ENCODE measurements around the gene MYO1G.

The MYO1G gene

DNA sequence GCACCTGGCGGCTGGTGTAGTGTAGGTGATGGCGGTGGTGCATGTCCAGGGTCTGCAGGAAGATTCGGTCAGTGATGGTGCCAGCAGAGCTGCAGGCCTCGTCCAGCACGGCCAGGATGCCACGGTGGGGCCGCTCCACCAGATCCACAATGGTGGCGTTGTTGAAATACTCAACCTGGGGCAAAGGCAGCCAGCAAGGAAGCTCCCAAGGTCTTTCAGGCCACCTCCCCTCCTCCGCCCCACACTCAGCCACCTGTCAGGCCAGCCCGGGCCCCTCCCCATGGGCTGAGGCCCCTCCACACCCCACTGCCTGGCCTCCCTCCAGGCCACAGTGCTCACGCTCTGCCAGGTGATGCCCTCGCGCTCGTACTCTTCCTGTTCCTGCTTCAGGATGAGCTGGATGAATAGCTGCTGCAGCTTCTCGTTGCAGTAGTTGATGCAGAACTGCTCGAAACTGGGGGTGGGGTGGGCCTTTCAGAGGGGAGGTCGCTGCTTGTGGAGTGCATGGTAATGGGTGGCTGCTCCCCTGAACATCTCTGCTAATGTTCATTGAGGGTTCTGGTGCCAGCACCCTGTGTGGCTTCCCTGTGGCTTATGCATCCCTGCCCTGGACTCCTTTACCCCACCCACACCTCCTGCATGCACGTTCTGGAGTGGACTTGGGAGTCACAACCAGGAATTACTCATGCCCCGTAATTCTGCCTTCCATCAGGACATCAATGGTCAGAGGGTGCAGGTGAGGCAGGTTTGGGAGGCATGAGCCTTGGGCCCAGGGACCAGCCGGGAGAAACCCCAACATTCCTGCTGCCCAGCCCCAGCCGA, 8.9 kb downstream of the MYO1G start:
- H3K27ac ChIP-seq (replicated peaks), result no peak overlapping the region
- no peaks in the 10 kb centered on the region for H3K27me3 ChIP-seq (ENCODE audit: insufficient read depth, poor library complexity, severe bottlenecking)
- DNase-seq (ENCODE audit: low read depth in 1 of 2, low spot score in 1 of 2), result no peak
- H3K4me3 ChIP-seq (replicated peaks; ENCODE audit: insufficient read depth, low read length), result no peak overlapping the region
- TF ChIP-seq GABPA (IDR thresholded peaks at IDR 0.05; ENCODE audit: low read depth), result no peak
- TF ChIP-seq POLR2AphosphoS5 (IDR thresholded peaks at IDR 0.05; ENCODE audit: low read depth), result peak; percentile 46; the same call in 1 of the 2 replicates

DNA sequence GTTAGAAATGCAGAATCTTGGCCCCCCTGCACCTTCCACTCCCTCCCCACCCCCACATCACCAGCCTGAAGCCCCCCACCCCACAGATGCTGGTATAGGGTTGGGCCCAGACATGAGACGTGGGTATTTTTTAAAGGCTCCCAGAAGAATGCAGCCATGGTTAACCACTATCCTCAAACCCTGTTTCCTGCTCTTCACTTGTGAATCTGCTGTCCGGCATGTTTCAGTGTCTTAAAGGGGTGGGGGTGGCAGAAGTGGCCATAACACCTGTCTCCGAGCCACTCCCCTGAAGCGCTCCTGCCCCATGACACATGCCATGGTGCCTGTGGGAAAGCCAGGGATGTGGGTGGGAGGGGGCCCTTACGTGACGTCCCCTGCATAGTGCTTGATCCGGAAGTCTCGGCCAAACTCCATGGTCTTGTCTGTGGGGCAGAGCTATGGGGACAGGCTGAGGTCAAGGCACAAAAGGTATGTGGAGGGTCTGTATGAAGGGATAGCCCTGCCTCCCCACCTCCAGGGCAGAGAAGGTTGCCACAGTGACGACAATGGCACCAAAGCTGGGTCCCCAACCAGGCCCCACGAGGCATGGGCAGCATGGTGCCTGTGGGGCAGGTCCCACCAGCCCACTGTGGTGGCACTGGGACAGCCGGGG, 9.6 kb downstream of the MYO1G start:
- Histone ChIP-seq H3K27ac (replicated peaks) (no peak overlapping the region), H3K4me3 (replicated peaks; ENCODE audit: insufficient read depth, low read length) (no peak overlapping the region), H3K27me3 (ENCODE audit: insufficient read depth, poor library complexity, severe bottlenecking) (no peaks in the 10 kb centered on the region)
- TF ChIP-seq, protein P1, sequence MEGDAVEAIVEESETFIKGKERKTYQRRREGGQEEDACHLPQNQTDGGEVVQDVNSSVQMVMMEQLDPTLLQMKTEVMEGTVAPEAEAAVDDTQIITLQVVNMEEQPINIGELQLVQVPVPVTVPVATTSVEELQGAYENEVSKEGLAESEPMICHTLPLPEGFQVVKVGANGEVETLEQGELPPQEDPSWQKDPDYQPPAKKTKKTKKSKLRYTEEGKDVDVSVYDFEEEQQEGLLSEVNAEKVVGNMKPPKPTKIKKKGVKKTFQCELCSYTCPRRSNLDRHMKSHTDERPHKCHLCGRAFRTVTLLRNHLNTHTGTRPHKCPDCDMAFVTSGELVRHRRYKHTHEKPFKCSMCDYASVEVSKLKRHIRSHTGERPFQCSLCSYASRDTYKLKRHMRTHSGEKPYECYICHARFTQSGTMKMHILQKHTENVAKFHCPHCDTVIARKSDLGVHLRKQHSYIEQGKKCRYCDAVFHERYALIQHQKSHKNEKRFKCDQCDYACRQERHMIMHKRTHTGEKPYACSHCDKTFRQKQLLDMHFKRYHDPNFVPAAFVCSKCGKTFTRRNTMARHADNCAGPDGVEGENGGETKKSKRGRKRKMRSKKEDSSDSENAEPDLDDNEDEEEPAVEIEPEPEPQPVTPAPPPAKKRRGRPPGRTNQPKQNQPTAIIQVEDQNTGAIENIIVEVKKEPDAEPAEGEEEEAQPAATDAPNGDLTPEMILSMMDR (IDR thresholded peaks at IDR 0.05; ENCODE audit: insufficient read depth, low read length), result no peak
- TF ChIP-seq, protein P2, sequence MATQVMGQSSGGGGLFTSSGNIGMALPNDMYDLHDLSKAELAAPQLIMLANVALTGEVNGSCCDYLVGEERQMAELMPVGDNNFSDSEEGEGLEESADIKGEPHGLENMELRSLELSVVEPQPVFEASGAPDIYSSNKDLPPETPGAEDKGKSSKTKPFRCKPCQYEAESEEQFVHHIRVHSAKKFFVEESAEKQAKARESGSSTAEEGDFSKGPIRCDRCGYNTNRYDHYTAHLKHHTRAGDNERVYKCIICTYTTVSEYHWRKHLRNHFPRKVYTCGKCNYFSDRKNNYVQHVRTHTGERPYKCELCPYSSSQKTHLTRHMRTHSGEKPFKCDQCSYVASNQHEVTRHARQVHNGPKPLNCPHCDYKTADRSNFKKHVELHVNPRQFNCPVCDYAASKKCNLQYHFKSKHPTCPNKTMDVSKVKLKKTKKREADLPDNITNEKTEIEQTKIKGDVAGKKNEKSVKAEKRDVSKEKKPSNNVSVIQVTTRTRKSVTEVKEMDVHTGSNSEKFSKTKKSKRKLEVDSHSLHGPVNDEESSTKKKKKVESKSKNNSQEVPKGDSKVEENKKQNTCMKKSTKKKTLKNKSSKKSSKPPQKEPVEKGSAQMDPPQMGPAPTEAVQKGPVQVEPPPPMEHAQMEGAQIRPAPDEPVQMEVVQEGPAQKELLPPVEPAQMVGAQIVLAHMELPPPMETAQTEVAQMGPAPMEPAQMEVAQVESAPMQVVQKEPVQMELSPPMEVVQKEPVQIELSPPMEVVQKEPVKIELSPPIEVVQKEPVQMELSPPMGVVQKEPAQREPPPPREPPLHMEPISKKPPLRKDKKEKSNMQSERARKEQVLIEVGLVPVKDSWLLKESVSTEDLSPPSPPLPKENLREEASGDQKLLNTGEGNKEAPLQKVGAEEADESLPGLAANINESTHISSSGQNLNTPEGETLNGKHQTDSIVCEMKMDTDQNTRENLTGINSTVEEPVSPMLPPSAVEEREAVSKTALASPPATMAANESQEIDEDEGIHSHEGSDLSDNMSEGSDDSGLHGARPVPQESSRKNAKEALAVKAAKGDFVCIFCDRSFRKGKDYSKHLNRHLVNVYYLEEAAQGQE (IDR thresholded peaks at IDR 0.05; ENCODE audit: insufficient replicate concordance, low read depth), result no peak
- TF ChIP-seq SPI1 (IDR thresholded peaks at IDR 0.05; ENCODE audit: borderline replicate concordance, low read depth) (no peak), GABPA (IDR thresholded peaks at IDR 0.05; ENCODE audit: low read depth) (no peak), POLR2AphosphoS5 (IDR thresholded peaks at IDR 0.05; ENCODE audit: low read depth) (no peak; the same call in 1 of the 2 replicates)
- DNase-seq (ENCODE audit: low read depth in 1 of 2, low spot score in 1 of 2), result no peak

DNA sequence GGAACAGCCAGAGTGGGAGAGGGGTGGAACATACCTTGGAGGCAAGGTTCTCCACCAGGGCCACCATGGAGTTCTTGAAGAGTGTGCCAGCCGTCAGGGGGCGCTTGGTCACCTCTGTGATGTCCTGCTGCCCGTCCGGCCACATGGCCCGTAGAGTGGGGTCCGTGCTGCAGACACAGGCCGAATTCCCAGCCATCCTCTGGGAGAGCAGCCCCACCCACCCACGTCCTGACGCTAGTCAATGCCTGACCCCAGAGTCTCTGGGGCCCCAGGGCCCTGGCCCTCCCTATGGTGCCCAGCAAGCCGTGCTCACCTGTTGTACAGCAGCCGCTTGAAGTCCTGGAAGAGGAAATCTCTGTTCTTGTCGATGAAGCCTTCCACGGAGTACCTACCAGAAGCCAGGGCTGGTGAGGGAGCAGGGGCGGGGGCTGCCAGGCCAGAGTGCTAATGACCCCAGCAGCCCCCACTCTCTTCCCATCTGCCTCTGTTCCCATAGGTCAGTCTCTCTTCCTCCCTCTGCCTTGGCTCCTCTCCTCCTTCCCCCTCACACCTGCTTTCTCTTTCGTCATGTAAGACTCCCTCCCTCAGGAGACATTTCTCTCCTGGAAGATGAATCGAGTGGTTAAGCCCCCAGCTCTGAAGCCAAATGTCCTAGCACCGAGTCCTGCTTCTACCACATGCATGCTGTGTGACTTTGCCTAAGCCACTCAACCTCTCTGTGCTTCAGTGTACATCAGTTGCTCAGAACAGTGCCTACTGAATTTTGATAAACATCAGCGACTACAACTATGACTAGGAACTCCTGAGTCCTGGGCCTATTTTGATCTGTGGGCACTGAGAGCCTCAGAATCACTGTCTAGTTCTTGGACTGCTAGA, 11.0 kb downstream of the MYO1G start:
- Histone ChIP-seq H3K27ac (replicated peaks) (no peak overlapping the region), H3K4me3 (replicated peaks; ENCODE audit: insufficient read depth, low read length) (no peak overlapping the region), H3K27me3 (ENCODE audit: insufficient read depth, poor library complexity, severe bottlenecking) (no peaks in the 10 kb centered on the region)
- peak; percentile 46; the same call in 1 of the 2 replicates for TF ChIP-seq POLR2AphosphoS5 (IDR thresholded peaks at IDR 0.05; ENCODE audit: low read depth)
- TF ChIP-seq, protein P1 (IDR thresholded peaks at IDR 0.05; ENCODE audit: insufficient read depth, low read length), result no peak
- no peak for DNase-seq (ENCODE audit: low read depth in 1 of 2, low spot score in 1 of 2)

DNA sequence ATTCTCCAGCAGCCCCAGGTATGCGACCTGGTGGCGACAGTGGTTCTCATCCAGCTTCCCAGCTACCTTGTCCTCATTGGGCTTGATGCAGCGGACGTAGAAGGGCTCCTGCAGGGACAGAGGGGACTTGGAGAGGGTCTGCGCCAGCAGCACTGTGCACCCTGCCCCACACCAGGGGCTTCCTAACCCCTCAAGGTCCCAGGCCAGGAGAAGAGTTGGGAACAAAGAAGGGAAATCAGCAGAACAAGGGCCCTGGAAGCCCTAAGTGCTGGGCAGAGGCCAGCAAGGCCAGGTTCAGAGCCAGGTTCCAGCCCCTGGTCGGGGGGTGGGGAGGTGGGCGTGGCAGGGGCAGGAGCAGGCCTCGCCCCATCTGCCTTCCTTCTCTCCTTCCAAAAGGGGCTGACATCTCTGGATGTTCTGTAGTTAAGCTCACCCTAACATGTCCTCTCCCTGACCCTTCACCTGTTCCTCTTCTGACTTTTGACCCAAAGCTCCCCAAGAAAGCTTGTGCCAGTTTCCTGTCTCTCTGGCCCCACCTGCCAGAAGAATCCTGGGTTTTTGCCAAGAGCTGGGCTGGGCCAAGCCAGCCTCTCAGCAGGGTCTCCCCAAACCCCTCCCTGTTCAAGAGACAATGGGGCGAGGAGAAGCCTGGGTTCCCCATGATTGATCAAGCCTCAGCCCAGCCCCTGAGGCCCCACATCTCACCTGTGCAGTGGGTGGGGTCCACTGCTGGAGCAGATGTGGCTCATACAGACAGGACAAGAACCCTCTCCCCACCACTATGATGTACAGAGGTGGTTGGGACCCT, 11.9 kb downstream of the MYO1G start:
- DNase-seq (ENCODE audit: low read depth in 1 of 2, low spot score in 1 of 2), result no peak
- Histone ChIP-seq H3K27ac (replicated peaks) (no peak overlapping the region), H3K4me3 (replicated peaks; ENCODE audit: insufficient read depth, low read length) (no peak overlapping the region), H3K27me3 (ENCODE audit: insufficient read depth, poor library complexity, severe bottlenecking) (no peaks in the 10 kb centered on the region)
- TF ChIP-seq, protein P2 (IDR thresholded peaks at IDR 0.05; ENCODE audit: insufficient replicate concordance, low read depth), result no peak

All from HL-60 (cell line).